GM18858 (cell line): Measurements from ENCODE around the gene GRIN2C.

Experiments
- ATAC-seq: cut with Tn5 transposase; IDR thresholded peaks from one replicate; pipeline ENCODE4 v1.9.1; 2021; ENCODE audit not compliant: unreplicated experiment

Gene GRIN2C

GRCh38 chr17:74850310-74850709 lies 9.4 kb downstream of the GRIN2C start:
- no peak for ATAC-seq

GRCh38 chr17:74848656-74849399 lies 10.9 kb downstream of the GRIN2C start:
- no peak for ATAC-seq

GRCh38 chr17:74846621-74847020 lies 13.1 kb downstream of the GRIN2C start:
- no peak for ATAC-seq

- ATAC-seq, result no peak
These were observed 16.4 kb downstream of the GRIN2C start for GRCh38 chr17:74843352-74843627.

GRCh38 chr17:74842599-74843351 lies 16.9 kb downstream of the GRIN2C start:
- no peak for ATAC-seq

GRCh38 chr17:74842146-74842598 lies 17.5 kb downstream of the GRIN2C start:
- ATAC-seq, result no peak

- no peak for ATAC-seq
These were observed 18.6 kb downstream of the GRIN2C start for GRCh38 chr17:74840989-74841666.

- ATAC-seq, result no peak
These were observed 19.5 kb downstream of the GRIN2C start for GRCh38 chr17:74839990-74840852.

- ATAC-seq, result no peak
These were observed 21.4 kb downstream of the GRIN2C start for GRCh38 chr17:74838274-74838673.

GRCh38 chr17:74836691-74837467 lies 22.8 kb downstream of the GRIN2C start:
- no peak for ATAC-seq

GRCh38 chr17:74836191-74836590 lies 23.5 kb downstream of the GRIN2C start:
- no peak for ATAC-seq

GRCh38 chr17:74833501-74834377 lies 25.9 kb downstream of the GRIN2C start:
- ATAC-seq, result no peak

GRCh38 chr17:74832421-74832820 lies 27.3 kb downstream of the GRIN2C start:
- no peak for ATAC-seq

GRCh38 chr17:74831444-74832146 lies 28.1 kb downstream of the GRIN2C start:
- no peak for ATAC-seq

GRCh38 chr17:74830861-74831260 lies 28.8 kb downstream of the GRIN2C start:
- ATAC-seq, result no peak

- no peak for ATAC-seq
These were observed 31.9 kb downstream of the GRIN2C start for GRCh38 chr17:74827800-74828199.

GRCh38 chr17:74825952-74826719 lies 33.5 kb downstream of the GRIN2C start:
- no peak for ATAC-seq
